GM12801 (cell line): Measurements from ENCODE around the gene INPP4B.

Experiments used
- TF ChIP-seq, protein P1 (sequence below): IDR thresholded peaks from one replicate; pipeline ENCODE4 v1.5.1; 2011; ENCODE audit warnings: control low read depth; ENCODE audit not compliant: insufficient read length; ENCODE audit errors: extremely low read depth

The INPP4B gene

DNA sequence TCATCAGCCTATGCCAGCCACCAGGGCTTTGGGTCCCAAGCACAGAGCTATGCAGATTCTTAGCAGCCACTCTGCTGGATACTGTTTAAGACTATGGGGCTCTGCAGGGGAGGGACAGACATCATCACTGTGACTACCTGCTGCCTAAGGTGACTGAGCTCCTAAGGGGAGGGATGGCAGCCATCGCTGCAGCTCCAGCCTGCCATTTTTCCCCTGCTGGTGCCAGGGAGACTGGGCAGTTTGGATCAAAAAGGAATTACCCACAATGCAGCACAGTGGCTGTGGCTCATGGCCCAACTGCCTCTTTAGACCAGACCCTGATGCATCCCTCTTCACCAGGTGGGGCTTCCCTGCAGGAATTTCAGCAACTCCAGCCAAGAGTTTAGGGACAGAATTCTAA lies 28.6 kb upstream of the INPP4B start:
- TF ChIP-seq, protein P1, sequence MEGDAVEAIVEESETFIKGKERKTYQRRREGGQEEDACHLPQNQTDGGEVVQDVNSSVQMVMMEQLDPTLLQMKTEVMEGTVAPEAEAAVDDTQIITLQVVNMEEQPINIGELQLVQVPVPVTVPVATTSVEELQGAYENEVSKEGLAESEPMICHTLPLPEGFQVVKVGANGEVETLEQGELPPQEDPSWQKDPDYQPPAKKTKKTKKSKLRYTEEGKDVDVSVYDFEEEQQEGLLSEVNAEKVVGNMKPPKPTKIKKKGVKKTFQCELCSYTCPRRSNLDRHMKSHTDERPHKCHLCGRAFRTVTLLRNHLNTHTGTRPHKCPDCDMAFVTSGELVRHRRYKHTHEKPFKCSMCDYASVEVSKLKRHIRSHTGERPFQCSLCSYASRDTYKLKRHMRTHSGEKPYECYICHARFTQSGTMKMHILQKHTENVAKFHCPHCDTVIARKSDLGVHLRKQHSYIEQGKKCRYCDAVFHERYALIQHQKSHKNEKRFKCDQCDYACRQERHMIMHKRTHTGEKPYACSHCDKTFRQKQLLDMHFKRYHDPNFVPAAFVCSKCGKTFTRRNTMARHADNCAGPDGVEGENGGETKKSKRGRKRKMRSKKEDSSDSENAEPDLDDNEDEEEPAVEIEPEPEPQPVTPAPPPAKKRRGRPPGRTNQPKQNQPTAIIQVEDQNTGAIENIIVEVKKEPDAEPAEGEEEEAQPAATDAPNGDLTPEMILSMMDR: no peak

GRCh38 chr4:142866685-142867084 lies 20.6 kb upstream of the INPP4B start:
- TF ChIP-seq, protein P1: no peak

GRCh38 chr4:142861351-142861750 lies 15.2 kb upstream of the INPP4B start:
- TF ChIP-seq, protein P1: no peak

- TF ChIP-seq, protein P1: no peak
These were observed 12.9 kb upstream of the INPP4B start for GRCh38 chr4:142858965-142859364.

GRCh38 chr4:142858446-142858845 lies 12.3 kb upstream of the INPP4B start:
- TF ChIP-seq, protein P1: no peak

DNA sequence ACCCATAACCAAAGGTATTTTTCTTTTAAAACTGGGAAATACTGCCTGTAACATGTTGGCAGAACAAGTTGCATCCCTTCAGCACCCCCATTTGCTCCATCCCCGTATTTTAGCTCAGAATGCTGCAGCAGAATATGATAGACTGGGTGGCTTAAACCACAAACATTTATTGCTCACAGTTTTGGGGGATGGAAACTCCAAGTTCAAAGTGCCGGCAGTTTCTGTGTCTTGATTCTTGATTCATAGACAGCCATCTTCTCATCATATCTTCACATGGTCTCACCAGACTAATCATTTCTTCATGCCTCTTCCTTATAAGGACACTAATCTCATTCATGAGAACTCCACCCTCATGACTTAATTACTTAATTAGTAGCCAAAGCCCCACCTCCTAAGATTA lies 10.5 kb upstream of the INPP4B start:
- TF ChIP-seq, protein P1: no peak

GRCh38 chr4:142850478-142850877 lies 4.4 kb upstream of the INPP4B start:
- TF ChIP-seq, protein P1: no peak
